ENCODE data around the gene DENND1A.

- TF ChIP-seq, protein P1, sequence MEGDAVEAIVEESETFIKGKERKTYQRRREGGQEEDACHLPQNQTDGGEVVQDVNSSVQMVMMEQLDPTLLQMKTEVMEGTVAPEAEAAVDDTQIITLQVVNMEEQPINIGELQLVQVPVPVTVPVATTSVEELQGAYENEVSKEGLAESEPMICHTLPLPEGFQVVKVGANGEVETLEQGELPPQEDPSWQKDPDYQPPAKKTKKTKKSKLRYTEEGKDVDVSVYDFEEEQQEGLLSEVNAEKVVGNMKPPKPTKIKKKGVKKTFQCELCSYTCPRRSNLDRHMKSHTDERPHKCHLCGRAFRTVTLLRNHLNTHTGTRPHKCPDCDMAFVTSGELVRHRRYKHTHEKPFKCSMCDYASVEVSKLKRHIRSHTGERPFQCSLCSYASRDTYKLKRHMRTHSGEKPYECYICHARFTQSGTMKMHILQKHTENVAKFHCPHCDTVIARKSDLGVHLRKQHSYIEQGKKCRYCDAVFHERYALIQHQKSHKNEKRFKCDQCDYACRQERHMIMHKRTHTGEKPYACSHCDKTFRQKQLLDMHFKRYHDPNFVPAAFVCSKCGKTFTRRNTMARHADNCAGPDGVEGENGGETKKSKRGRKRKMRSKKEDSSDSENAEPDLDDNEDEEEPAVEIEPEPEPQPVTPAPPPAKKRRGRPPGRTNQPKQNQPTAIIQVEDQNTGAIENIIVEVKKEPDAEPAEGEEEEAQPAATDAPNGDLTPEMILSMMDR (IDR thresholded peaks at IDR 0.05), result no peak
- no peak for TF ChIP-seq POLR2A (IDR thresholded peaks at IDR 0.05)
Measured at GRCh38 chr9:123389698-123390097, 540.2 kb downstream of the DENND1A start.

All from right lobe of liver (tissue), 4 donors.